ENCODE measurements around the gene BLTP2.
"Not testable (repeated sequence)": the region's sequence is repeated elsewhere in the genome, so short reads cannot be mapped to it uniquely, and the experiment has no call there.

DNA sequence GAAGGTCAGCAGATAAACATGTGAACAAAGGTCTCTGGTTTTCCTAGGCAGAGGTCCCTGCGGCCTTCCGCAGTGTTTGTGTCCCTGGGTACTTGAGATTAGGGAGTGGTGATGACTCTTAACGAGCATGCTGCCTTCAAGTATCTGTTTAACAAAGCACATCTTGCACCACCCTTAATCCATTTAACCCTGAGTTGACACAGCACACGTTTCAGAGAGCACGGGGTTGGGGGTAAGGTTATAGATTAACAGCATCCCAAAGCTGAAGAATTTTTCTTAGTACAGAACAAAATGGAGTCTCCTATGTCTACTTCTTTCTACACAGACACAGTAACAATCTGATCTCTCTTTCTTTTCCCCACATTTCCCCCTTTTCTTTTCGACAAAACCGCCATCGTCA is 13.4 kb upstream of the BLTP2 start:
- TF ChIP-seq CTCF, POLR2AphosphoS5, EP300, POLR2A (IDR thresholded peaks at IDR 0.05): not testable (repeated sequence)

Measured in upper lobe of left lung (tissue), 4 donors.